Sigmoid colon (tissue), 7 donors: Measurements from ENCODE around the gene NID2. TPM values are rescaled to one million over a fixed set of nuclear protein-coding genes. Genes with fewer than 3 reads are reported as not detected.
A peak's percentile ranks its signal among the peaks of the same experiment; 100 is the strongest.

ENCODE experiments used
- DNase-seq: peaks from one replicate; pipeline ENCODE4 v3.0.0-alpha.2; 2019
- H3K27ac ChIP-seq, 4 donors: fragments of 200-600 bp; sonication (generic); one replicate each; pipeline ENCODE4 v1.5.1; 2016 to 2019; ENCODE audit warnings: mild to moderate bottlenecking in 1 of 4
- H3K27me3 ChIP-seq, 3 donors: fragments of 200-600 bp; sonication (generic); one replicate each; pipeline ENCODE4 v1.5.1; 2019; ENCODE audit warnings: mild to moderate bottlenecking in 1 of 3
- H3K36me3 ChIP-seq, 4 donors: fragments of 200-600 bp; sonication (generic); one replicate each; pipeline ENCODE4 v1.5.1; 2016 to 2019
- H3K4me1 ChIP-seq, 4 donors: fragments of 200-600 bp; sonication (generic); one replicate each; pipeline ENCODE4 v1.5.1; 2017 to 2019
- H3K4me3 ChIP-seq, 4 donors: fragments of 200-600 bp; sonication (generic); one replicate each; pipeline ENCODE4 v1.5.1; 2017 to 2019; ENCODE audit warnings: mild to moderate bottlenecking in 2 of 4, moderate library complexity in 1 of 4
- H3K9me3 ChIP-seq, 4 donors: fragments of 200-600 bp in 3 of 4; sonication (generic) in 3 of 4; one replicate each; pipeline versions ENCODE4 v1.5.1 to v1.6.1; 2013 to 2019
- EP300 ChIP-seq, 4 donors: sonication (generic); formaldehyde crosslinking; IDR thresholded peaks; one replicate each; pipeline ENCODE4 v1.6.1; 2017; ENCODE audit warnings: antibody characterized with exemption in 4 of 4
- POLR2A ChIP-seq, 2 donors: fragments of 450-650 bp; IDR thresholded peaks; one replicate each; pipeline ENCODE4 v1.6.1; 2016; ENCODE audit warnings: antibody characterized with exemption in 2 of 2, mild to moderate bottlenecking in 2 of 2, moderate library complexity in 2 of 2
- POLR2AphosphoS5 ChIP-seq, 4 donors: sonication (generic); formaldehyde crosslinking; IDR thresholded peaks; one replicate each; pipeline ENCODE4 v1.6.1; 2017; ENCODE audit warnings: antibody characterized with exemption in 4 of 4
- WGBS, 2 donors: extraction: QIAGEN DNeasy Blood & Tissue Kit; methylation state at CpG; one replicate each; pipeline ENCODE4 v1.1.7; 2013; 5-methylcytosine and 5-hydroxymethylcytosine counted together
- intact Hi-C: fragments of 100-400 bp; cut with DNase I; formaldehyde crosslinking; loops from one replicate; pipeline ENCODE4 v1.15.1; 2023
- polyA plus RNA-seq, 3 donors: library from polyadenylated mRNA; stranded (reverse); fragments of 200-250 nt; gene quantifications; one replicate each; pipeline ENCODE4 v1.2.3, GENCODE V29; 2013
- total RNA-seq, 4 donors: library from RNA; depleted of rRNA; stranded (reverse); fragments of >200 nt; gene quantifications; one replicate each; pipeline ENCODE4 v1.1.0, GENCODE V29; 2016
- TF ChIP-seq, protein P1 (sequence below), 4 experiments: fragments of 450-650 bp in 3 of 4; fragments of 200-600 bp in 1 of 4; IDR thresholded peaks; one replicate each; pipeline ENCODE4 v1.5.1; 2016 to 2019; ENCODE audit warnings: antibody characterized with exemption in 4 of 4, mild to moderate bottlenecking in 3 of 4, moderate library complexity in 2 of 4
- donor health status: healthy with polysubstance abuse.
- donor health status: Bipolar disorder and iron deficiency.
- donor health status: healthy.

The NID2 gene
- total and polyA plus RNA-seq, 7 donors, result 0.46 to 52.9 (median 26.4) TPM

DNA sequence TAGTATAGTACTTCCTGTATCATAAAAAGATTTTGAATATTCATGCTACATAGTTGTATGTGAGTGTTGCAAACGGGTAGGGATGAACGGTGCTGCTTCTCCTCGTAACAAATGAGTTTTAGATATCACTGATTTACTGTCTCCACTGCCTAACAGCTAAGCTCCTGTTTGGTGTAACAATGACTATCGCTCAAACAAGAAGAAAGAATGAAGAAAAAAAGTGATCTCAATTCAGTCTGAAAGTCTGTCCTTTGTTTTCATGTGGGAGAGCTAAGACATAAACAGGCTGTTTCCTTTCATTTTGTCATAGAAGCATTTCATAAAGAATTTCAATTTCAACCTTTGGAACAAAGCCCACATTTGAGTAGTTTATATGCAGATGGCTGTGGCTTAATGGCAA is 105.6 kb downstream of the NID2 start:
- Histone ChIP-seq H3K4me1 (peaks cover 0 to 19% (median 3%) of the 10 kb centered on the region in 4 donors), H3K9me3 (peaks cover 0 to 6% (median 0%) of the 10 kb centered on the region in 4 donors), H3K27me3 (no peaks in the 10 kb centered on the region), H3K4me3 (peak overlapping the region in 3 of 4 donors; percentile 3 to 20 (median 16)), H3K36me3 (peaks cover 0 to 5% (median 0%) of the 10 kb centered on the region in 4 donors), H3K27ac (peak overlapping the region in 3 of 4 donors; percentile 12 to 47 (median 35))
- TF ChIP-seq POLR2A (IDR thresholded peaks at IDR 0.05) (no peak), POLR2AphosphoS5 (IDR thresholded peaks at IDR 0.05) (peak in 2 of 4 donors; percentile 15 to 38)
- 32 to 36% methylated on average over 4 of the region's 4 CpGs for WGBS, 2 donors
- DNase-seq, result no peak
- intact Hi-C loops, result loop anchor here (5.0 kb wide), 1 partner anchor 101 kb away; the partner anchor contains the start of gene GNG2

DNA sequence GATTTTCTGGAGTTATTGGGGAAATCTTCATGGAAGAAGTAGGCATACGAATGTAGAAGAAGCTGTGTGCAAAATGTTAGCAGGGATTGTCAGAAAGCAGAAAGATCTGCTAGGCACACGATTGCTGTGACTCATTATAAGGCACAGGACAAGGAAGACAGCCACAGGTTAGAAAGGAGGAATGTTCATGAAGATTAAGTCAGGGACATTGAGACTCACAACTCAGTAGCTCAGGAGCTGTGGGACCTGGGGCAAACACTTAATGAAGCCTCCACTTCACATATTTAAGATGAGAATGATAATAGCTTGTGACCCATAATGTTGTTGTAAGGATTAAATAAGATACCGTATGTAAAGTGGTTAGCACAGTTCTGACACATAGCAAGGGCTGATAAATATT is 106.1 kb downstream of the NID2 start:
- no peaks in the 10 kb centered on the region for H3K27me3 ChIP-seq
- no peak for DNase-seq
- H3K9me3 ChIP-seq, result peaks cover 0 to 10% (median 0%) of the 10 kb centered on the region in 4 donors
- H3K4me1 ChIP-seq, result peaks cover 0 to 19% (median 3%) of the 10 kb centered on the region in 4 donors
- H3K4me3 ChIP-seq, result no peak overlapping the region
- intact Hi-C loops, result loop anchor here (5.0 kb wide), 1 partner anchor 100 kb away; the partner anchor contains the start of gene GNG2
- H3K27ac ChIP-seq, result peak overlapping the region in 2 of 4 donors; percentile 35 to 47
- H3K36me3 ChIP-seq, result peaks cover 0 to 5% (median 1%) of the 10 kb centered on the region in 4 donors
- TF ChIP-seq EP300 (IDR thresholded peaks at IDR 0.05), result no peak
- no peak for TF ChIP-seq POLR2AphosphoS5 (IDR thresholded peaks at IDR 0.05)
- TF ChIP-seq, protein P1, sequence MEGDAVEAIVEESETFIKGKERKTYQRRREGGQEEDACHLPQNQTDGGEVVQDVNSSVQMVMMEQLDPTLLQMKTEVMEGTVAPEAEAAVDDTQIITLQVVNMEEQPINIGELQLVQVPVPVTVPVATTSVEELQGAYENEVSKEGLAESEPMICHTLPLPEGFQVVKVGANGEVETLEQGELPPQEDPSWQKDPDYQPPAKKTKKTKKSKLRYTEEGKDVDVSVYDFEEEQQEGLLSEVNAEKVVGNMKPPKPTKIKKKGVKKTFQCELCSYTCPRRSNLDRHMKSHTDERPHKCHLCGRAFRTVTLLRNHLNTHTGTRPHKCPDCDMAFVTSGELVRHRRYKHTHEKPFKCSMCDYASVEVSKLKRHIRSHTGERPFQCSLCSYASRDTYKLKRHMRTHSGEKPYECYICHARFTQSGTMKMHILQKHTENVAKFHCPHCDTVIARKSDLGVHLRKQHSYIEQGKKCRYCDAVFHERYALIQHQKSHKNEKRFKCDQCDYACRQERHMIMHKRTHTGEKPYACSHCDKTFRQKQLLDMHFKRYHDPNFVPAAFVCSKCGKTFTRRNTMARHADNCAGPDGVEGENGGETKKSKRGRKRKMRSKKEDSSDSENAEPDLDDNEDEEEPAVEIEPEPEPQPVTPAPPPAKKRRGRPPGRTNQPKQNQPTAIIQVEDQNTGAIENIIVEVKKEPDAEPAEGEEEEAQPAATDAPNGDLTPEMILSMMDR (IDR thresholded peaks at IDR 0.05), result no peak
- no peak for TF ChIP-seq POLR2A (IDR thresholded peaks at IDR 0.05)
- WGBS, 2 donors, result 33 to 43% methylated on average over 3 of the region's 3 CpGs

GRCh38 chr14:51960866-51961265 is 108.0 kb downstream of the NID2 start:
- Histone ChIP-seq H3K9me3 (peaks cover 0 to 10% (median 0%) of the 10 kb centered on the region in 4 donors), H3K4me3 (no peak overlapping the region), H3K4me1 (peaks cover 0 to 19% (median 3%) of the 10 kb centered on the region in 4 donors), H3K27ac (no peak overlapping the region), H3K27me3 (no peaks in the 10 kb centered on the region), H3K36me3 (peaks cover 0 to 5% (median 1%) of the 10 kb centered on the region in 4 donors)
- intact Hi-C loops, result loop anchor here (5.0 kb wide), 1 partner anchor 99 kb away; the partner anchor contains the start of gene GNG2
- no peak for DNase-seq
- TF ChIP-seq, protein P1 (IDR thresholded peaks at IDR 0.05), result no peak

DNA sequence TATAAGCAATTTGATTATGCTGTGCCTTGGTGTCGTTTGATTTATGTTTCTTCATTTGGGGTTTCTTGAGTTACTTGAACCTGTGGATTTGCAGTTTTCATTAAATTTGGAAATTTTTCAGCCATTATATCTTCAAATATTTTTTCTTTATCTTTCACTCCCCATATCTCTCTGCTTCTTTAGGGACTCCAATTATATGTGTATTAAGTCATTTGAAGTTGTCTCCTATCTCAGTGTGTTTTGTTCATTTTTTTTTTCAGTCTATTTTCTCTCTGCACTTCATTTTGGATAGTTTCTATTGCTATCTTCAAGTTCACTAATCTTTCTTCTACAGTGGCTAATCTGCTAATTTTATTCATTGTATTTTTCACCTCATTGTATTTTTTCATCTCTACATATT is 108.9 kb downstream of the NID2 start:
- H3K4me3 ChIP-seq, result no peak overlapping the region
- peaks cover 0 to 10% (median 0%) of the 10 kb centered on the region in 4 donors for H3K9me3 ChIP-seq
- TF ChIP-seq POLR2A (IDR thresholded peaks at IDR 0.05), result no peak
- TF ChIP-seq POLR2AphosphoS5 (IDR thresholded peaks at IDR 0.05), result no peak
- TF ChIP-seq, protein P1 (IDR thresholded peaks at IDR 0.05), result no peak
- TF ChIP-seq EP300 (IDR thresholded peaks at IDR 0.05), result no peak
- H3K4me1 ChIP-seq, result peaks cover 0 to 19% (median 3%) of the 10 kb centered on the region in 4 donors
- H3K36me3 ChIP-seq, result peaks cover 0 to 5% (median 1%) of the 10 kb centered on the region in 4 donors
- H3K27me3 ChIP-seq, result no peaks in the 10 kb centered on the region
- 97 to 99% methylated on average over 1 of the region's 1 CpG for WGBS, 2 donors
- H3K27ac ChIP-seq, result no peak overlapping the region
- intact Hi-C loops, result loop anchor here (5.0 kb wide), 1 partner anchor 98 kb away; the partner anchor contains the start of gene GNG2
- no peak for DNase-seq

GRCh38 chr14:51957950-51958349 is 110.9 kb downstream of the NID2 start:
- intact Hi-C loops, result no loop called here
- TF ChIP-seq, protein P1 (IDR thresholded peaks at IDR 0.05), result no peak
- TF ChIP-seq POLR2A (IDR thresholded peaks at IDR 0.05) (no peak), EP300 (IDR thresholded peaks at IDR 0.05) (no peak), POLR2AphosphoS5 (IDR thresholded peaks at IDR 0.05) (no peak)
- Histone ChIP-seq H3K27ac (no peak overlapping the region), H3K9me3 (peaks cover 0 to 10% (median 0%) of the 10 kb centered on the region in 4 donors), H3K4me1 (peaks cover 0 to 8% (median 0%) of the 10 kb centered on the region in 4 donors), H3K27me3 (no peaks in the 10 kb centered on the region), H3K4me3 (no peak overlapping the region), H3K36me3 (peaks cover 0 to 5% (median 1%) of the 10 kb centered on the region in 4 donors)
- DNase-seq, result no peak
- 68 to 78% methylated on average over 2 of the region's 2 CpGs for WGBS, 2 donors

Other genes with a start within 250 kb of the NID2 start
- 10 to 100 TPM; 27.3 to 44.2 (median 29.1) TPM for gene GNG2, start 208.4 kb downstream of the NID2 start, total RNA-seq
- 10 to 100 TPM in 2 of 3 donors, 1 to 10 TPM in 1; 9.5 to 18.4 (median 16.8) TPM for gene GNG2, start 208.4 kb downstream of the NID2 start, polyA plus RNA-seq
- 10 to 100 TPM; 33.5 to 76.0 (median 53.7) TPM for gene RTRAF, start 79.5 kb downstream of the NID2 start, total RNA-seq
- gene RTRAF, start 79.5 kb downstream of the NID2 start, polyA plus RNA-seq, result 100 to 1,000 TPM; 108 to 152 (median 141) TPM
- under 1 TPM in 3 of 4 donors, not detected in 1; 0.28 to 0.71 (median 0.66) TPM for gene PTGDR, start 198.6 kb upstream of the NID2 start, total RNA-seq
- 1 to 10 TPM; 1.2 to 8.2 (median 3.0) TPM for gene PTGDR, start 198.6 kb upstream of the NID2 start, polyA plus RNA-seq
- gene PTGER2, start 245.3 kb upstream of the NID2 start, total RNA-seq, result 1 to 10 TPM in 3 of 4 donors, under 1 TPM in 1; 0.55 to 2.5 (median 1.3) TPM
- 1 to 10 TPM; 3.0 to 3.9 (median 3.0) TPM for gene PTGER2, start 245.3 kb upstream of the NID2 start, polyA plus RNA-seq